ENCODE measurements around the gene LTO1. TPM values are rescaled to one million over a fixed set of nuclear protein-coding genes. Genes with fewer than 3 reads are reported as not detected.

The LTO1 gene
- total RNA-seq, 1 experiment from 2014 or later, result 27.5 TPM

GRCh38 chr11:69674886-69675714 is at the start of gene LTO1 (continued):
- TF ChIP-seq, protein P1, sequence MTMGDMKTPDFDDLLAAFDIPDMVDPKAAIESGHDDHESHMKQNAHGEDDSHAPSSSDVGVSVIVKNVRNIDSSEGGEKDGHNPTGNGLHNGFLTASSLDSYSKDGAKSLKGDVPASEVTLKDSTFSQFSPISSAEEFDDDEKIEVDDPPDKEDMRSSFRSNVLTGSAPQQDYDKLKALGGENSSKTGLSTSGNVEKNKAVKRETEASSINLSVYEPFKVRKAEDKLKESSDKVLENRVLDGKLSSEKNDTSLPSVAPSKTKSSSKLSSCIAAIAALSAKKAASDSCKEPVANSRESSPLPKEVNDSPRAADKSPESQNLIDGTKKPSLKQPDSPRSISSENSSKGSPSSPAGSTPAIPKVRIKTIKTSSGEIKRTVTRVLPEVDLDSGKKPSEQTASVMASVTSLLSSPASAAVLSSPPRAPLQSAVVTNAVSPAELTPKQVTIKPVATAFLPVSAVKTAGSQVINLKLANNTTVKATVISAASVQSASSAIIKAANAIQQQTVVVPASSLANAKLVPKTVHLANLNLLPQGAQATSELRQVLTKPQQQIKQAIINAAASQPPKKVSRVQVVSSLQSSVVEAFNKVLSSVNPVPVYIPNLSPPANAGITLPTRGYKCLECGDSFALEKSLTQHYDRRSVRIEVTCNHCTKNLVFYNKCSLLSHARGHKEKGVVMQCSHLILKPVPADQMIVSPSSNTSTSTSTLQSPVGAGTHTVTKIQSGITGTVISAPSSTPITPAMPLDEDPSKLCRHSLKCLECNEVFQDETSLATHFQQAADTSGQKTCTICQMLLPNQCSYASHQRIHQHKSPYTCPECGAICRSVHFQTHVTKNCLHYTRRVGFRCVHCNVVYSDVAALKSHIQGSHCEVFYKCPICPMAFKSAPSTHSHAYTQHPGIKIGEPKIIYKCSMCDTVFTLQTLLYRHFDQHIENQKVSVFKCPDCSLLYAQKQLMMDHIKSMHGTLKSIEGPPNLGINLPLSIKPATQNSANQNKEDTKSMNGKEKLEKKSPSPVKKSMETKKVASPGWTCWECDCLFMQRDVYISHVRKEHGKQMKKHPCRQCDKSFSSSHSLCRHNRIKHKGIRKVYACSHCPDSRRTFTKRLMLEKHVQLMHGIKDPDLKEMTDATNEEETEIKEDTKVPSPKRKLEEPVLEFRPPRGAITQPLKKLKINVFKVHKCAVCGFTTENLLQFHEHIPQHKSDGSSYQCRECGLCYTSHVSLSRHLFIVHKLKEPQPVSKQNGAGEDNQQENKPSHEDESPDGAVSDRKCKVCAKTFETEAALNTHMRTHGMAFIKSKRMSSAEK (CRISPR knock-in tag; IDR thresholded peaks at IDR 0.05; ENCODE audit: borderline replicate concordance), result no peak
- TF ChIP-seq MLX (CRISPR knock-in tag; IDR thresholded peaks at IDR 0.05) (no peak), AR (CRISPR knock-in tag; IDR thresholded peaks at IDR 0.05) (no peak), SP1 (CRISPR knock-in tag; conservative IDR thresholded peaks at IDR 0.05) (peak; percentile 96), ZNF281 (CRISPR knock-in tag; IDR thresholded peaks at IDR 0.05) (no peak), ZNF416 (CRISPR knock-in tag; IDR thresholded peaks at IDR 0.05) (no peak), CBFB (CRISPR knock-in tag; IDR thresholded peaks at IDR 0.05; ENCODE audit: low read depth) (no peak), NR2C2 (CRISPR knock-in tag; IDR thresholded peaks at IDR 0.05) (no peak), ZNF317 (CRISPR knock-in tag; IDR thresholded peaks at IDR 0.05; ENCODE audit: borderline replicate concordance, low read depth) (no peak), USF1 (CRISPR knock-in tag; IDR thresholded peaks at IDR 0.05) (peak; percentile 69; the same call in 1 of the 2 replicates), CREB1 (CRISPR knock-in tag; IDR thresholded peaks at IDR 0.05) (no peak), MYBL2 (CRISPR knock-in tag; IDR thresholded peaks at IDR 0.05) (peak; percentile 85), HMGA2 (CRISPR knock-in tag; IDR thresholded peaks at IDR 0.05) (no peak), ZNF512 (CRISPR knock-in tag; IDR thresholded peaks at IDR 0.05; ENCODE audit: borderline replicate concordance) (no peak), EMX1 (CRISPR knock-in tag; IDR thresholded peaks at IDR 0.05) (no peak), ZBTB21 (CRISPR knock-in tag; IDR thresholded peaks at IDR 0.05; ENCODE audit: borderline replicate concordance) (no peak), TCF7 (CRISPR knock-in tag; IDR thresholded peaks at IDR 0.05; ENCODE audit: low read depth) (0 out of 2 replicates have a peak, but pooled peaks have one; percentile 41)
- TF ChIP-seq, protein P2, sequence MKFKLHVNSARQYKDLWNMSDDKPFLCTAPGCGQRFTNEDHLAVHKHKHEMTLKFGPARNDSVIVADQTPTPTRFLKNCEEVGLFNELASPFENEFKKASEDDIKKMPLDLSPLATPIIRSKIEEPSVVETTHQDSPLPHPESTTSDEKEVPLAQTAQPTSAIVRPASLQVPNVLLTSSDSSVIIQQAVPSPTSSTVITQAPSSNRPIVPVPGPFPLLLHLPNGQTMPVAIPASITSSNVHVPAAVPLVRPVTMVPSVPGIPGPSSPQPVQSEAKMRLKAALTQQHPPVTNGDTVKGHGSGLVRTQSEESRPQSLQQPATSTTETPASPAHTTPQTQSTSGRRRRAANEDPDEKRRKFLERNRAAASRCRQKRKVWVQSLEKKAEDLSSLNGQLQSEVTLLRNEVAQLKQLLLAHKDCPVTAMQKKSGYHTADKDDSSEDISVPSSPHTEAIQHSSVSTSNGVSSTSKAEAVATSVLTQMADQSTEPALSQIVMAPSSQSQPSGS (CRISPR knock-in tag; IDR thresholded peaks at IDR 0.05; ENCODE audit: borderline replicate concordance, low read depth), result no peak
- TF ChIP-seq, protein P3, sequence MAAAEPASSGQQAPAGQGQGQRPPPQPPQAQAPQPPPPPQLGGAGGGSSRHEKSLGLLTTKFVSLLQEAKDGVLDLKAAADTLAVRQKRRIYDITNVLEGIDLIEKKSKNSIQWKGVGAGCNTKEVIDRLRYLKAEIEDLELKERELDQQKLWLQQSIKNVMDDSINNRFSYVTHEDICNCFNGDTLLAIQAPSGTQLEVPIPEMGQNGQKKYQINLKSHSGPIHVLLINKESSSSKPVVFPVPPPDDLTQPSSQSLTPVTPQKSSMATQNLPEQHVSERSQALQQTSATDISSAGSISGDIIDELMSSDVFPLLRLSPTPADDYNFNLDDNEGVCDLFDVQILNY (CRISPR knock-in tag; IDR thresholded peaks at IDR 0.05), result peak; percentile 25; the same call in 1 of the 2 replicates
- TF ChIP-seq, protein P4, sequence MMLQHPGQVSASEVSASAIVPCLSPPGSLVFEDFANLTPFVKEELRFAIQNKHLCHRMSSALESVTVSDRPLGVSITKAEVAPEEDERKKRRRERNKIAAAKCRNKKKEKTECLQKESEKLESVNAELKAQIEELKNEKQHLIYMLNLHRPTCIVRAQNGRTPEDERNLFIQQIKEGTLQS (CRISPR knock-in tag; conservative IDR thresholded peaks at IDR 0.05), result peak; percentile 65; the same call in 1 of the 2 replicates
